ENCODE results near the gene ZNF32.

DNA sequence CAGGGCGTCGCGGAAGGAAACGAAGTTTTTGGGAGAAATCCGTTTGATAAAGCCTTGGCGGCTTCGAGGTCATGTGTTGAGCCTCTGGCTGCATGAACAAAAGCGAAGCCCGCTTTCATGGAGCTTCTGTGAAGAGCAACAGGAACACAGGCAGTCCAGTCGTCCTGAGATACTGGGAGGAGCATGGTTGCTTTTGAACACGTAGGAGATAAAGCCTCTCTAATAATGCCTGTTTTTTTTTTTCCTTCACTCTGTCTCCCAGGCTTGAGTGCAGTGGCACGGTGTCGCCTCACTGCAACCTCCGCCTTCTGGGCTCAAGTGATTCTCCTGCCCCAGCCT lies 473 bp upstream of the ZNF32 start:
- TF ChIP-seq, protein P1, sequence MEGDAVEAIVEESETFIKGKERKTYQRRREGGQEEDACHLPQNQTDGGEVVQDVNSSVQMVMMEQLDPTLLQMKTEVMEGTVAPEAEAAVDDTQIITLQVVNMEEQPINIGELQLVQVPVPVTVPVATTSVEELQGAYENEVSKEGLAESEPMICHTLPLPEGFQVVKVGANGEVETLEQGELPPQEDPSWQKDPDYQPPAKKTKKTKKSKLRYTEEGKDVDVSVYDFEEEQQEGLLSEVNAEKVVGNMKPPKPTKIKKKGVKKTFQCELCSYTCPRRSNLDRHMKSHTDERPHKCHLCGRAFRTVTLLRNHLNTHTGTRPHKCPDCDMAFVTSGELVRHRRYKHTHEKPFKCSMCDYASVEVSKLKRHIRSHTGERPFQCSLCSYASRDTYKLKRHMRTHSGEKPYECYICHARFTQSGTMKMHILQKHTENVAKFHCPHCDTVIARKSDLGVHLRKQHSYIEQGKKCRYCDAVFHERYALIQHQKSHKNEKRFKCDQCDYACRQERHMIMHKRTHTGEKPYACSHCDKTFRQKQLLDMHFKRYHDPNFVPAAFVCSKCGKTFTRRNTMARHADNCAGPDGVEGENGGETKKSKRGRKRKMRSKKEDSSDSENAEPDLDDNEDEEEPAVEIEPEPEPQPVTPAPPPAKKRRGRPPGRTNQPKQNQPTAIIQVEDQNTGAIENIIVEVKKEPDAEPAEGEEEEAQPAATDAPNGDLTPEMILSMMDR (IDR thresholded peaks at IDR 0.05): no peak
- no peak for TF ChIP-seq KAT7 (CRISPR knock-in tag; IDR thresholded peaks at IDR 0.05; ENCODE audit: borderline replicate concordance)
- TF ChIP-seq, protein P2, sequence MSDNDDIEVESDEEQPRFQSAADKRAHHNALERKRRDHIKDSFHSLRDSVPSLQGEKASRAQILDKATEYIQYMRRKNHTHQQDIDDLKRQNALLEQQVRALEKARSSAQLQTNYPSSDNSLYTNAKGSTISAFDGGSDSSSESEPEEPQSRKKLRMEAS (CRISPR knock-in tag; IDR thresholded peaks at IDR 0.05): no peak

Data from WTC11 (cell line).